GM12865 (cell line): ENCODE results near the gene SMIM11.
"Not testable (repeated sequence)": the region's sequence is repeated elsewhere in the genome, so short reads cannot be mapped to it uniquely, and the experiment has no call there.

Source experiments
- DNase-seq: peaks from one replicate; pipeline ENCODE4 v3.0.0; 2010; ENCODE audit warnings: low read depth
- H3K4me3 ChIP-seq: 2 replicates; pipeline ENCODE4 v1.5.1; 2011; ENCODE audit warnings: mild to moderate bottlenecking, low read depth, low read length, control low read depth
- TF ChIP-seq, protein P1 (sequence below): IDR thresholded peaks from 2 replicates; pipeline ENCODE4 v1.5.1; 2011; ENCODE audit warnings: low read length, control low read depth, low read depth, inconsistent platforms; ENCODE audit not compliant: insufficient read depth; ENCODE audit errors: missing control alignments

Gene SMIM11

GRCh38 chr21:34374940-34375618 is at the start of gene SMIM11:
Gene SMIM11, plus strand, starts transcription at chr21:34375507. Its CDS starts 3,998 bp downstream, at chr21:34379505.
- not testable (repeated sequence) for DNase-seq, H3K4me3 ChIP-seq

GRCh38 chr21:34330055-34330454 is 45.3 kb upstream of the SMIM11 start:
- no peak overlapping the region for H3K4me3 ChIP-seq
- no peak for DNase-seq
- TF ChIP-seq, protein P1, sequence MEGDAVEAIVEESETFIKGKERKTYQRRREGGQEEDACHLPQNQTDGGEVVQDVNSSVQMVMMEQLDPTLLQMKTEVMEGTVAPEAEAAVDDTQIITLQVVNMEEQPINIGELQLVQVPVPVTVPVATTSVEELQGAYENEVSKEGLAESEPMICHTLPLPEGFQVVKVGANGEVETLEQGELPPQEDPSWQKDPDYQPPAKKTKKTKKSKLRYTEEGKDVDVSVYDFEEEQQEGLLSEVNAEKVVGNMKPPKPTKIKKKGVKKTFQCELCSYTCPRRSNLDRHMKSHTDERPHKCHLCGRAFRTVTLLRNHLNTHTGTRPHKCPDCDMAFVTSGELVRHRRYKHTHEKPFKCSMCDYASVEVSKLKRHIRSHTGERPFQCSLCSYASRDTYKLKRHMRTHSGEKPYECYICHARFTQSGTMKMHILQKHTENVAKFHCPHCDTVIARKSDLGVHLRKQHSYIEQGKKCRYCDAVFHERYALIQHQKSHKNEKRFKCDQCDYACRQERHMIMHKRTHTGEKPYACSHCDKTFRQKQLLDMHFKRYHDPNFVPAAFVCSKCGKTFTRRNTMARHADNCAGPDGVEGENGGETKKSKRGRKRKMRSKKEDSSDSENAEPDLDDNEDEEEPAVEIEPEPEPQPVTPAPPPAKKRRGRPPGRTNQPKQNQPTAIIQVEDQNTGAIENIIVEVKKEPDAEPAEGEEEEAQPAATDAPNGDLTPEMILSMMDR, result no peak

- DNase-seq, result no peak
- H3K4me3 ChIP-seq, result no peak overlapping the region
- TF ChIP-seq, protein P1, result no peak
These were observed 43.6 kb upstream of the SMIM11 start for GRCh38 chr21:34331726-34332125.

- DNase-seq, result no peak
- H3K4me3 ChIP-seq, result no peak overlapping the region
- TF ChIP-seq, protein P1, result no peak
These were observed 43.0 kb upstream of the SMIM11 start for GRCh38 chr21:34332347-34332746.

DNA sequence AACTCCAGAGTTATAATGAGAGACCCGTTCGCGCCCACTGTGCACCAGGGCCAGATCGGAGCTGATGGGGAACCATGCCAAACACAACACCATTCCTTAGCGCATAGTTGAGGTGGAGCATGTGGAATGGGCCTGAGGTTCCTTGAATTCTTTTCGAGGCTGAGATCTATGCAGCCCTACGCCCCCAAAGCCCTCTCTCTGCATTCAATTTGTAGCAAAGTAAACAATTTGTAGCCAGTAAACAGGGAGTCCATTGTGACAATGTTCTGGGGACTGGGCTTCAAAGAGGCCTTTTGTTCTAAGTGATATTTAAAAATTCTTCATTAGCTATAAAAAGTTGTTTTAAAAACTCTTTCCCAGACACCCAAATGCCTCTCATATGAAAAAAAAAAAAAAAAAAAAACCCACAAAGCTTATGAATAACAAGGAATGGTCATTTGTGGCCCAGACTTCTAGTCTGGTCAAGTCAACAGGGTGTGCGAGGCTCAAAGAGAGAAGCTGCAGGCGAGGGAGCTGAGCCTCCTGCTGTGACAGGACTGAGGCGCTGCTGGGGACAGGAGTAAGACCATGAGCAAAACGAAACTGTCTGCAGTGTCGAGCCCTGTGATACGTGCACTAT is 42.1 kb upstream of the SMIM11 start:
- TF ChIP-seq, protein P1, result no peak
- H3K4me3 ChIP-seq, result no peak overlapping the region

GRCh38 chr21:34335316-34335715 is 40.0 kb upstream of the SMIM11 start:
- DNase-seq, result no peak
- TF ChIP-seq, protein P1, result no peak
- no peak overlapping the region for H3K4me3 ChIP-seq

More for the DNA sequence above, 42.1 kb upstream of the SMIM11 start:
- DNase-seq, result no peak

- H3K4me3 ChIP-seq, result no peak overlapping the region
- DNase-seq, result no peak
- TF ChIP-seq, protein P1, result no peak
These were observed 39.1 kb upstream of the SMIM11 start for GRCh38 chr21:34336245-34336644.
